Mucosa of rectum (tissue), 2 donors: ENCODE measurements around the gene LHPP.

Source experiments
- H3K27ac ChIP-seq, 2 donors: one replicate each; pipeline ENCODE4 v1.7.0; 2013; ENCODE audit warnings: inconsistent platforms in 2 of 2, low read depth in 2 of 2, low read length in 2 of 2
- H3K27me3 ChIP-seq, 2 donors: one replicate each; pipeline ENCODE4 v1.7.0; 2013; ENCODE audit warnings: low read length in 2 of 2; ENCODE audit not compliant: control insufficient read depth in 2 of 2, insufficient read depth in 2 of 2
- H3K36me3 ChIP-seq, 2 donors: one replicate each; pipeline ENCODE4 v1.7.0; 2013; ENCODE audit warnings: low read length in 2 of 2; ENCODE audit not compliant: control insufficient read depth in 2 of 2, insufficient read depth in 2 of 2
- H3K4me1 ChIP-seq, 2 donors: one replicate each; pipeline ENCODE4 v1.7.0; 2013; ENCODE audit warnings: low read length in 2 of 2, mild to moderate bottlenecking in 1 of 2; ENCODE audit not compliant: control insufficient read depth in 2 of 2, insufficient read depth in 2 of 2
- H3K4me3 ChIP-seq, 2 donors: one replicate each; pipeline ENCODE4 v1.7.0; 2013; ENCODE audit warnings: low read length in 2 of 2
- H3K9ac ChIP-seq, 2 donors: one replicate each; pipeline ENCODE4 v1.7.0; 2013; ENCODE audit warnings: low read length in 2 of 2, low read depth in 1 of 2, mild to moderate bottlenecking in 1 of 2
- H3K9me3 ChIP-seq, 2 donors: one replicate each; pipeline ENCODE4 v1.7.0; 2013; ENCODE audit warnings: low read length in 2 of 2; ENCODE audit not compliant: control insufficient read depth in 2 of 2
- donor health status: healthy.
- donor health status: Normal muscosa, but diverticular disease.

Gene LHPP

GRCh38 chr10:124598773-124599587, 137.4 kb downstream of the LHPP start:
- H3K27me3 ChIP-seq: no peaks in the 10 kb centered on the region
- H3K4me3 ChIP-seq: no peak overlapping the region
- H3K36me3 ChIP-seq: no peaks in the 10 kb centered on the region
- H3K4me1 ChIP-seq: peaks cover 0 to 7% of the 10 kb centered on the region in 2 donors
- H3K9ac ChIP-seq: no peak overlapping the region
- no peaks in the 10 kb centered on the region for H3K9me3 ChIP-seq
- no peak overlapping the region for H3K27ac ChIP-seq

- no peaks in the 10 kb centered on the region for H3K9me3 ChIP-seq
- peaks cover 0 to 7% of the 10 kb centered on the region in 2 donors for H3K4me1 ChIP-seq
Observed at GRCh38 chr10:124599588-124600050, 138.0 kb downstream of the LHPP start.

GRCh38 chr10:124600051-124600880, 138.6 kb downstream of the LHPP start:
- H3K9ac ChIP-seq: no peak overlapping the region
- H3K36me3 ChIP-seq: no peaks in the 10 kb centered on the region
- H3K4me1 ChIP-seq: peaks cover 0 to 7% of the 10 kb centered on the region in 2 donors
- no peak overlapping the region for H3K4me3 ChIP-seq
- H3K9me3 ChIP-seq: no peaks in the 10 kb centered on the region
- no peak overlapping the region for H3K27ac ChIP-seq
- no peaks in the 10 kb centered on the region for H3K27me3 ChIP-seq

More at GRCh38 chr10:124599588-124600050, 138.0 kb downstream of the LHPP start:
- H3K27ac ChIP-seq: no peak overlapping the region
- H3K36me3 ChIP-seq: no peaks in the 10 kb centered on the region
- H3K4me3 ChIP-seq: no peak overlapping the region
- no peak overlapping the region for H3K9ac ChIP-seq
- no peaks in the 10 kb centered on the region for H3K27me3 ChIP-seq

- no peaks in the 10 kb centered on the region for H3K27me3 ChIP-seq
- H3K4me3 ChIP-seq: no peak overlapping the region
- no peaks in the 10 kb centered on the region for H3K9me3 ChIP-seq
- peaks cover 0 to 7% of the 10 kb centered on the region in 2 donors for H3K4me1 ChIP-seq
- H3K36me3 ChIP-seq: no peaks in the 10 kb centered on the region
- H3K9ac ChIP-seq: no peak overlapping the region
- H3K27ac ChIP-seq: no peak overlapping the region
Observed at GRCh38 chr10:124601016-124601415, 139.4 kb downstream of the LHPP start.

GRCh38 chr10:124601431-124602120, 140.0 kb downstream of the LHPP start:
- Histone ChIP-seq H3K27ac (no peak overlapping the region), H3K27me3 (no peaks in the 10 kb centered on the region), H3K9ac (no peak overlapping the region), H3K9me3 (no peaks in the 10 kb centered on the region), H3K4me1 (peaks cover 0 to 7% of the 10 kb centered on the region in 2 donors), H3K36me3 (no peaks in the 10 kb centered on the region), H3K4me3 (no peak overlapping the region)

- Histone ChIP-seq H3K4me3 (no peak overlapping the region), H3K9me3 (no peaks in the 10 kb centered on the region), H3K27me3 (no peaks in the 10 kb centered on the region), H3K4me1 (peaks cover 0 to 1% of the 10 kb centered on the region in 2 donors), H3K9ac (no peak overlapping the region), H3K27ac (no peak overlapping the region), H3K36me3 (no peaks in the 10 kb centered on the region)
Observed at GRCh38 chr10:124602121-124602561, 140.5 kb downstream of the LHPP start.

- H3K9me3 ChIP-seq: no peaks in the 10 kb centered on the region
- no peaks in the 10 kb centered on the region for H3K4me1 ChIP-seq
- no peaks in the 10 kb centered on the region for H3K27me3 ChIP-seq
- no peak overlapping the region for H3K9ac ChIP-seq
- no peak overlapping the region for H3K4me3 ChIP-seq
- no peaks in the 10 kb centered on the region for H3K36me3 ChIP-seq
- no peak overlapping the region for H3K27ac ChIP-seq
Observed at GRCh38 chr10:124602646-124603365, 141.2 kb downstream of the LHPP start.

GRCh38 chr10:124603376-124604213, 142.0 kb downstream of the LHPP start:
- Histone ChIP-seq H3K4me3 (no peak overlapping the region), H3K27me3 (no peaks in the 10 kb centered on the region), H3K9me3 (no peaks in the 10 kb centered on the region), H3K4me1 (no peaks in the 10 kb centered on the region), H3K36me3 (no peaks in the 10 kb centered on the region), H3K27ac (no peak overlapping the region), H3K9ac (no peak overlapping the region)
